Kidney (tissue), 14 donors: Measurements from ENCODE around the gene ABCC9. TPM values are rescaled to one million over a fixed set of nuclear protein-coding genes. Genes with fewer than 3 reads are reported as not detected.

Experiments
- DNase-seq, 5 donors: peaks; one replicate each; pipeline ENCODE4 v3.0.0-alpha.2; 2013 to 2020
- FAIRE-seq: peaks from 2 replicates; lab custom pipeline; 2012; peaks lifted over from hg19 to GRCh38; lab: Jason Lieb, UNC
- H3K27ac ChIP-seq, 2 donors: one replicate each; pipeline ENCODE4 v1.7.0; 2013; ENCODE audit warnings: low read depth in 2 of 2, low read length in 2 of 2, inconsistent platforms in 1 of 2
- H3K27me3 ChIP-seq: one replicate; pipeline ENCODE4 v1.7.1; 2013; ENCODE audit warnings: low read length, inconsistent platforms; ENCODE audit not compliant: control insufficient read depth, insufficient read depth
- H3K36me3 ChIP-seq, 3 donors: one replicate each; pipeline versions ENCODE4 v1.7.0 to v1.7.1; 2013; ENCODE audit warnings: low read length in 3 of 3, control low read depth in 1 of 3, inconsistent platforms in 1 of 3; ENCODE audit not compliant: insufficient read depth in 3 of 3, control insufficient read depth in 2 of 3
- H3K4me1 ChIP-seq, 3 donors: one replicate each; pipeline versions ENCODE4 v1.7.0 to v1.7.1; 2013; ENCODE audit warnings: low read length in 3 of 3, inconsistent platforms in 1 of 3, low read depth in 1 of 3; ENCODE audit not compliant: control insufficient read depth in 2 of 3, insufficient read depth in 2 of 3
- H3K4me3 ChIP-seq, 3 donors: one replicate each; pipeline versions ENCODE4 v1.7.0 to v1.8.1; 2013; ENCODE audit warnings: low read length in 3 of 3, control low read depth in 1 of 3, inconsistent platforms in 1 of 3
- H3K9ac ChIP-seq, 3 donors: one replicate each; pipeline versions ENCODE4 v1.7.0 to v1.7.1; 2013; ENCODE audit warnings: low read length in 3 of 3, control low read depth in 1 of 3, inconsistent platforms in 1 of 3
- H3K9me3 ChIP-seq, 3 donors: one replicate each; pipeline versions ENCODE4 v1.7.0 to v1.7.1; 2013; ENCODE audit warnings: low read length in 3 of 3, control low read depth in 1 of 3, inconsistent platforms in 1 of 3; ENCODE audit not compliant: control insufficient read depth in 2 of 3, insufficient read depth in 1 of 3
- intact Hi-C: fragments of 100-400 bp; cut with DNase I; formaldehyde crosslinking; loops from one replicate; pipeline ENCODE4 v1.11.1; 2022
- polyA plus RNA-seq: library from polyadenylated mRNA; stranded (reverse); fragments of 350-450 nt; fragmentation: Illumina TruSeq; extraction: RNeasy Lipid Tissue Mini Kit (QIAGEN cat#74804); gene quantifications from one replicate; pipeline ENCODE4 v1.2.3, GENCODE V29; 2014; ENCODE audit warnings: low read depth, low replicate concordance; ENCODE audit not compliant: insufficient read depth
- total RNA-seq: library from RNA; stranded (reverse); fragmentation: NEBNext Ultra II Directional; extraction: Animal tissue kit (Norgen Biotek cat#: 25700); gene quantifications from one replicate; pipeline ENCODE4 v1.2.1, GENCODE V29; 2021
- TF ChIP-seq, protein P1 (sequence below): IDR thresholded peaks from 3 replicates; pipeline ENCODE4 v1.5.1; 2012; ENCODE audit warnings: mild to moderate bottlenecking, moderate library complexity, borderline replicate concordance; ENCODE audit not compliant: insufficient read depth; ENCODE audit errors: extremely low read depth
- donor health status: control.
- donor health status: control.
- donor health status: control.
- donor health status: control.
- donor health status: control.
- donor health status: DM: yes; HTN: yes; CAD: no.
- donor health status: Normal renal cell carcinoma (clear cell type).

ABCC9 gene
- total and polyA plus RNA-seq, 2 donors from 2014 or later = 1.8 to 21.3 TPM

- H3K9me3 ChIP-seq = no peaks in the 10 kb centered on the region
- H3K27me3 ChIP-seq = no peaks in the 10 kb centered on the region
- intact Hi-C loops = no loop called here
- H3K4me1 ChIP-seq = no peaks in the 10 kb centered on the region
- H3K4me3 ChIP-seq = no peak overlapping the region
- TF ChIP-seq, protein P1, sequence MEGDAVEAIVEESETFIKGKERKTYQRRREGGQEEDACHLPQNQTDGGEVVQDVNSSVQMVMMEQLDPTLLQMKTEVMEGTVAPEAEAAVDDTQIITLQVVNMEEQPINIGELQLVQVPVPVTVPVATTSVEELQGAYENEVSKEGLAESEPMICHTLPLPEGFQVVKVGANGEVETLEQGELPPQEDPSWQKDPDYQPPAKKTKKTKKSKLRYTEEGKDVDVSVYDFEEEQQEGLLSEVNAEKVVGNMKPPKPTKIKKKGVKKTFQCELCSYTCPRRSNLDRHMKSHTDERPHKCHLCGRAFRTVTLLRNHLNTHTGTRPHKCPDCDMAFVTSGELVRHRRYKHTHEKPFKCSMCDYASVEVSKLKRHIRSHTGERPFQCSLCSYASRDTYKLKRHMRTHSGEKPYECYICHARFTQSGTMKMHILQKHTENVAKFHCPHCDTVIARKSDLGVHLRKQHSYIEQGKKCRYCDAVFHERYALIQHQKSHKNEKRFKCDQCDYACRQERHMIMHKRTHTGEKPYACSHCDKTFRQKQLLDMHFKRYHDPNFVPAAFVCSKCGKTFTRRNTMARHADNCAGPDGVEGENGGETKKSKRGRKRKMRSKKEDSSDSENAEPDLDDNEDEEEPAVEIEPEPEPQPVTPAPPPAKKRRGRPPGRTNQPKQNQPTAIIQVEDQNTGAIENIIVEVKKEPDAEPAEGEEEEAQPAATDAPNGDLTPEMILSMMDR = no peak
- no peaks in the 10 kb centered on the region for H3K36me3 ChIP-seq
- no peak for FAIRE-seq
- no peak for DNase-seq
- no peak overlapping the region for H3K27ac ChIP-seq
- H3K9ac ChIP-seq = no peak overlapping the region
These were observed 61.9 kb downstream of the ABCC9 start for GRCh38 chr12:21879312-21879711.

DNA sequence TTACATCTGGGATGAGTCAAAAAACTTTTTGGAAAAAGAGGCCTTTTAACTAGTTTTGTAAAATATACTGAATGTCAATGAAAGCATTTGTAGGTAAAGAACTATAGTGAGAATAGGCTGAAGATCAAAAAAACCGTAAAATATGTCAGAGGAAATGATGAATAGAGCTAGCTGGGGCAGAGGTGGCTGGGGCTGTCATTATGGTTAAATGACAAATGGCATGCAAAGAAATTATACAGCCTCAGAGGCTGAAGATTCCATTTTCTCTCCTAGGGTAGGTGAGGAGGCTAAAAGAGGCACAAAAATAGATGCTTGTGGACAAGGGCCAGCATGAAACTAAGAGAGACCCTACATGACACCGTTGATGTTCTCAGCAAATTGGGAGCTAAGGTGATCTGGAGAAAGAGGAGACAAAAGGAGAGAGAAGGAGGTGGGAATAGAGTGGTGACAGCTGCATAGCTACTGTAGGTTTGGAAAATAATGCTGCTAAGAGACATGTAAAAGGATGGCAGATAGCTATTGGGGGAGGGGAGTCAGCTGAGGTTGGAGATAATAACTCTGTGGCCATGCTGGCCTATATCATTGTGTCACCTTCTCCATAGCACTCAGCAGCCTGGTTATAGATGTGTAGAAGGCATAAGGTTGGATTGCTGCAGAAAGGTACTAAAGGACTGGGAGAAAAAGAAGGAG lies 63.8 kb downstream of the ABCC9 start:
- DNase-seq (no peak), FAIRE-seq (no peak)
- Histone ChIP-seq H3K9ac (no peak overlapping the region), H3K4me3 (no peak overlapping the region), H3K4me1 (no peaks in the 10 kb centered on the region), H3K27me3 (no peaks in the 10 kb centered on the region), H3K36me3 (no peaks in the 10 kb centered on the region), H3K9me3 (peaks cover 0 to 3% (median 0%) of the 10 kb centered on the region in 3 donors), H3K27ac (no peak overlapping the region)
- intact Hi-C loops = no loop called here
- TF ChIP-seq, protein P1 = no peak

- DNase-seq = no peak
These were observed 75.4 kb downstream of the ABCC9 start for GRCh38 chr12:21865846-21866245.

More at GRCh38 chr12:21865846-21866245, 75.4 kb downstream of the ABCC9 start:
- H3K27me3 ChIP-seq = no peaks in the 10 kb centered on the region
- no peaks in the 10 kb centered on the region for H3K36me3 ChIP-seq
- intact Hi-C loops = no loop called here
- H3K4me1 ChIP-seq = no peaks in the 10 kb centered on the region
- no peak overlapping the region for H3K9ac ChIP-seq
- FAIRE-seq = no peak
- no peak overlapping the region for H3K4me3 ChIP-seq
- no peaks in the 10 kb centered on the region for H3K9me3 ChIP-seq
- TF ChIP-seq, protein P1 = no peak
- no peak overlapping the region for H3K27ac ChIP-seq
